Activated naive CD8-positive, alpha-beta T cell treated with anti-CD3 and anti-CD28 coated beads for 36 hours (primary cell): ENCODE data around the gene KLK8. TPM values are rescaled to one million over a fixed set of nuclear protein-coding genes. Genes with fewer than 3 reads are reported as not detected.

Experiments used
- DNase-seq: peaks from one replicate; pipeline ENCODE4 v3.0.0; 2021
- H3K27ac Mint-ChIP-seq: one replicate; pipeline ENCODE4 v1.8.0; 2022; ENCODE audit warnings: mild to moderate bottlenecking, moderate library complexity, mixed read lengths
- H3K27me3 Mint-ChIP-seq: one replicate; pipeline ENCODE4 v1.8.0; 2022; ENCODE audit warnings: mild to moderate bottlenecking, mixed read lengths
- H3K36me3 Mint-ChIP-seq: one replicate; pipeline ENCODE4 v1.8.0; 2021; ENCODE audit warnings: mild to moderate bottlenecking, mixed read lengths
- H3K4me1 Mint-ChIP-seq: one replicate; pipeline ENCODE4 v1.8.0; 2021; ENCODE audit warnings: mixed read lengths
- H3K4me3 Mint-ChIP-seq: one replicate; pipeline ENCODE4 v1.8.0; 2022; ENCODE audit warnings: mild to moderate bottlenecking, moderate library complexity, mixed read lengths
- H3K9me3 Mint-ChIP-seq: one replicate; pipeline ENCODE4 v1.8.0; 2022; ENCODE audit warnings: mixed read lengths
- total RNA-seq, 2 experiments: library from RNA; stranded (reverse); gene quantifications; one replicate each; pipeline ENCODE4 v1.2.3, GENCODE V29; 2021

KLK8 gene, protein sequence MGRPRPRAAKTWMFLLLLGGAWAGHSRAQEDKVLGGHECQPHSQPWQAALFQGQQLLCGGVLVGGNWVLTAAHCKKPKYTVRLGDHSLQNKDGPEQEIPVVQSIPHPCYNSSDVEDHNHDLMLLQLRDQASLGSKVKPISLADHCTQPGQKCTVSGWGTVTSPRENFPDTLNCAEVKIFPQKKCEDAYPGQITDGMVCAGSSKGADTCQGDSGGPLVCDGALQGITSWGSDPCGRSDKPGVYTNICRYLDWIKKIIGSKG
- not detected for total RNA-seq

DNA sequence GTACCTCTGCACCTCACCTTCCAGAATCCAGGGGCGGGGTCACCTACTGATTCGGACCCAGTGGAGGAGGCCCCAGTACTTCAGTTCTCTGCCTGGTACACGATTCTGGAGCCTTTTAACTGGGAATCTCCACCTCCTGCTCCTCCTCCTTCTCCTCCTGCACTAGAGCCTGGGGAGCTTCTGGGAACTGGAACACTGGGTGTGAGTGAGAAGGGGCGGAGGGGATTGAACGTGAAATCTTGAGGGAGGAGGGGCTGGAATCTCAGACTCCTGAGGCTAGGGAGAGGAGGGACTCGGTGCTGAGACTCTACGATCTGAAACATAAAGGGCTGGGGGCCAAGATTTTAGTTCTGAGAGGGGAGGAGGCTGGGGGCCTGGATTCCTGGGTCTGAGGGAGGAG is at the start of gene KLK8:
KLK8 (minus strand) TSS at position 90 of the 400 bp plus-strand sequence. CDS start 437 bp downstream, outside the sequence.
- Mint-ChIP-seq H3K4me1 (peaks cover 2% of the 10 kb centered on the region), H3K4me3 (no peak within 1 kb of the TSS), H3K27ac (no peak within 1 kb of the TSS), H3K36me3 (no peaks in the 10 kb centered on the region), H3K27me3 (peaks cover 70% of the 10 kb centered on the region), H3K9me3 (no peaks in the 10 kb centered on the region)
- DNase-seq, result no peak

DNA sequence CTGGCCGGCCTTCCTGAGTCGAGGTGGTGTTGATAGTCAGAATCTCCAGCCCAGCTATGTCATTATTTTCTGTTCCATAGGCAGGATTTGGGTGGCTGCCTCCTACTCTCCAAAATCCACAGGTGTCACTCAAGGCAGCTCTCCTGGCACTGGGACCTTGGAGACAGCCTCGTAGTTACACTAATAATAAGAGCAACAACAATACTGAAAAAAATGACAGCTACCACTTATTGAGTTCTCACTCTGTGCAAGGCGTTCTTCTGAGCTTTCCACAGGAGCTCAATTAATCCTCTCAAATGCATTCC is 45.6 kb upstream of the KLK8 start:
- Mint-ChIP-seq H3K27me3 (peaks cover 24% of the 10 kb centered on the region), H3K27ac (no peak overlapping the region), H3K36me3 (no peaks in the 10 kb centered on the region), H3K4me3 (no peak overlapping the region), H3K4me1 (no peaks in the 10 kb centered on the region), H3K9me3 (no peaks in the 10 kb centered on the region)
- DNase-seq, result no peak

DNA sequence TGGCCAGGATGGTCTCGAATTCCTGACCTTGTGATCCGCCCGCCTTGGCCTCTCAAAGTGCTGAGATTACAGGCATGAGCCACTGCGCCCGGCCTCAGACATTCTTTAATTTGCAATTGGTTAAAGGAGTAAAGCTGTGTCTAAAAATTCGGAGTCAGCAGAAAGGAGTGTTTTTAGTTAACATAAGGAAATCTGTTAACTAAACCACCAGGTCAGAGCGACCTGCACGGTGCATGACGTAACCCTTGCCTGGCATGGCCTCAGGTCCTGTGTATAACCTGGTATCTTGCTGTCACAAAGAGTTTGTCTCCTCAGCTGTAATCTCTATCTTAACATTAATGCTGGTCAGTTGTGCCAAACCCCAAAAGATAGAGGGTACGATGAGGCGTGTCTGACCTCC is 42.9 kb upstream of the KLK8 start:
- no peak for DNase-seq
- H3K27ac Mint-ChIP-seq, result no peak overlapping the region
- H3K4me3 Mint-ChIP-seq, result no peak overlapping the region
- H3K9me3 Mint-ChIP-seq, result no peaks in the 10 kb centered on the region
- H3K36me3 Mint-ChIP-seq, result no peaks in the 10 kb centered on the region
- no peaks in the 10 kb centered on the region for H3K4me1 Mint-ChIP-seq
- peaks cover 24% of the 10 kb centered on the region for H3K27me3 Mint-ChIP-seq

GRCh38 chr19:51043497-51043896 is 42.1 kb upstream of the KLK8 start:
- no peaks in the 10 kb centered on the region for H3K4me1 Mint-ChIP-seq
- no peaks in the 10 kb centered on the region for H3K9me3 Mint-ChIP-seq
- H3K27ac Mint-ChIP-seq, result no peak overlapping the region
- H3K4me3 Mint-ChIP-seq, result no peak overlapping the region
- no peak for DNase-seq
- H3K36me3 Mint-ChIP-seq, result no peaks in the 10 kb centered on the region
- H3K27me3 Mint-ChIP-seq, result peaks cover 20% of the 10 kb centered on the region

- peaks cover 3% of the 10 kb centered on the region for H3K27me3 Mint-ChIP-seq
- no peaks in the 10 kb centered on the region for H3K36me3 Mint-ChIP-seq
- H3K27ac Mint-ChIP-seq, result no peak overlapping the region
- no peak for DNase-seq
- no peak overlapping the region for H3K4me3 Mint-ChIP-seq
- no peaks in the 10 kb centered on the region for H3K9me3 Mint-ChIP-seq
- no peaks in the 10 kb centered on the region for H3K4me1 Mint-ChIP-seq
Observed at GRCh38 chr19:51040151-51040550, 38.7 kb upstream of the KLK8 start.

DNA sequence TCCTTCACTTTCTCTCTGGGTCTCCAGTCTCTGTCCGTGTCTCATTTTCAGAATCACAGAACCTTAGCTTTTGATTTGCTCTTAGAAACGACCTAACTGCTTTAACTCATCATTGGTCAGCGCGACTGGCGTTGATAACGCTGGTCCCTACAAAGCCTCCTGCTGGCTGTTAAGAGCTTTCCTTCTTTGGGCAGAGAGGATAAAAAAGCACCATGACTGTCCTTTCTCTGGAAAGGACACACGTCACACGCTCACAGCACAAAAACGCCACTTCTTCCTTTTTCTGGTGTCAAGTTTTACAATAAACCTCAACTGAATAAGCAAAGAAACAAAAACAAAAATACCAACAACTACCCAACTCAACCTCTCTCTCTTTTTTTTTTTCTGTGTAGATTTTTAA is 35.1 kb upstream of the KLK8 start:
- Mint-ChIP-seq H3K9me3 (no peaks in the 10 kb centered on the region), H3K36me3 (no peaks in the 10 kb centered on the region), H3K4me3 (no peak overlapping the region), H3K4me1 (no peaks in the 10 kb centered on the region), H3K27me3 (peaks cover 21% of the 10 kb centered on the region), H3K27ac (no peak overlapping the region)
- no peak for DNase-seq

GRCh38 chr19:51034704-51035103 is 33.3 kb upstream of the KLK8 start, which contains the start of gene KLK12:
Gene KLK12, minus strand, starts transcription at chr19:51035002. Its CDS starts 381 bp downstream, at chr19:51034621.
- H3K9me3 Mint-ChIP-seq, result no peaks in the 10 kb centered on the region
- H3K27ac Mint-ChIP-seq, result no peak within 1 kb of the TSS
- H3K27me3 Mint-ChIP-seq, result peaks cover 35% of the 10 kb centered on the region
- no peaks in the 10 kb centered on the region for H3K4me1 Mint-ChIP-seq
- H3K36me3 Mint-ChIP-seq, result no peaks in the 10 kb centered on the region
- no peak for DNase-seq
- no peak within 1 kb of the TSS for H3K4me3 Mint-ChIP-seq

DNA sequence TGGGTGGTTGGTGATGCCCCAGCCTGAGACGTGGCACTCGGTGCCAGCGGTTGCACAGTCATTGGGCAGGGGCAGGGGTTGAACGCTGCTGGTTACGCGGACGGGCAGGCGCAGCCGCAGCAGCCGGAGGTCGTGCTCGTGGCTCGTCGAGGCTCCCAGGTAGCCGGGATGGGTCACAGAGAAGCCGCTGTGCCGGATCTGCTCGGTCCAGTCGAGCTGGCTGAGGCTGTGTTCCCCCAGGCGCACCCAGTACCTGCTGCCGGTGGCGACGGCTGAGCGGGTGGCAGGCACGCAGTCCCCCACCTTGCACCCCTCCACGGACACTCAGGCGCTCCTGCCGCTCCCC is 30.4 kb upstream of the KLK8 start:
- no peak overlapping the region for H3K27ac Mint-ChIP-seq
- peaks cover 46% of the 10 kb centered on the region for H3K27me3 Mint-ChIP-seq
- no peak overlapping the region for H3K4me3 Mint-ChIP-seq
- no peaks in the 10 kb centered on the region for H3K4me1 Mint-ChIP-seq
- no peak for DNase-seq
- no peaks in the 10 kb centered on the region for H3K36me3 Mint-ChIP-seq
- no peaks in the 10 kb centered on the region for H3K9me3 Mint-ChIP-seq

GRCh38 chr19:51031220-51031879 is 29.9 kb upstream of the KLK8 start:
- Mint-ChIP-seq H3K4me3 (no peak overlapping the region), H3K4me1 (no peaks in the 10 kb centered on the region), H3K9me3 (no peaks in the 10 kb centered on the region), H3K27me3 (peaks cover 49% of the 10 kb centered on the region), H3K36me3 (no peaks in the 10 kb centered on the region), H3K27ac (no peak overlapping the region)
- no peak for DNase-seq

- Mint-ChIP-seq H3K27ac (no peak overlapping the region), H3K36me3 (no peaks in the 10 kb centered on the region), H3K9me3 (no peaks in the 10 kb centered on the region), H3K4me1 (no peaks in the 10 kb centered on the region), H3K27me3 (peaks cover 54% of the 10 kb centered on the region), H3K4me3 (no peak overlapping the region)
- no peak for DNase-seq
Observed at GRCh38 chr19:51030631-51031030, 29.2 kb upstream of the KLK8 start.

GRCh38 chr19:51029718-51030117 is 28.3 kb upstream of the KLK8 start:
- no peak for DNase-seq
- H3K27me3 Mint-ChIP-seq, result peaks cover 53% of the 10 kb centered on the region

DNA sequence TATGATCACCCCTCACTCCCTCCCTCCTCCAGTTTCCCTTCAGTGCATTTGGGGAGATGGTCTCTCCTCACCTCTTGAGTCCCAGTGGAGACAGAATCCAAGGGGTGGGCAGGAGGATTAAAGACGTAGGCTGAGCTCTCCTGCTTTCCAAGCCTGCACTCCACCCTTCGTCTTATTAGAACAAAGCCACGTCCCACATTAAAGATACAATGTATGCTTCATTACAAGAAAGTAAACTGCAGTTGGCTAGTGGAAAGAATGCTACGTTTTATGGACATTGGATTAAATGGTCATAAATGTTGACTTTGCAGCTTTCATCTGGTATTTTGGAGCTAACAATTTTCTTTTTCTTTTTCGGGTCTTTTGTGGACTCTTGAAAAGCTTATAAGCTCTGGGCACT is 26.5 kb upstream of the KLK8 start:
- Mint-ChIP-seq H3K27ac (no peak overlapping the region), H3K4me1 (no peaks in the 10 kb centered on the region), H3K36me3 (no peaks in the 10 kb centered on the region), H3K27me3 (peaks cover 55% of the 10 kb centered on the region), H3K9me3 (no peaks in the 10 kb centered on the region), H3K4me3 (no peak overlapping the region)
- no peak for DNase-seq

More at GRCh38 chr19:51029718-51030117, 28.3 kb upstream of the KLK8 start:
- Mint-ChIP-seq H3K36me3 (no peaks in the 10 kb centered on the region), H3K27ac (no peak overlapping the region), H3K4me1 (no peaks in the 10 kb centered on the region), H3K9me3 (no peaks in the 10 kb centered on the region), H3K4me3 (no peak overlapping the region)

GRCh38 chr19:51027126-51027806 is 25.9 kb upstream of the KLK8 start:
- Mint-ChIP-seq H3K27me3 (peaks cover 60% of the 10 kb centered on the region), H3K36me3 (no peaks in the 10 kb centered on the region), H3K27ac (no peak overlapping the region), H3K9me3 (no peaks in the 10 kb centered on the region), H3K4me3 (no peak overlapping the region), H3K4me1 (no peaks in the 10 kb centered on the region)
- DNase-seq, result no peak

DNA sequence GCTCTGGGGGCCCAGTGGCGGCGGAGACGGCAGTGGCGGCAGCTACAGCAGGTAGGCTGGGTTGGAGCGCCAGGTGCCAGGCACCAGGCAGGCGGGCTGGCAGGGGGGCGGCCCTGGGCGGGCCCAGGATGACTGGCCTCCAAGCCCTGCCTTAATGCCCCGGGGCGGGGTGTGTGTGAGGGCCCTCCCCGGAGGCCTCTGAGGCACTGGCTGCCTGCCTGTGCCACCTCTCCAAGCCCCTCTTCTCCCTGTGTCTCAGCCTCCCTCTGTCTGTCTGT is 25.1 kb upstream of the KLK8 start, which contains the start of gene KLK11:
KLK11 (minus strand) TSS at position 63 of the 278 bp plus-strand sequence. CDS start 985 bp downstream, outside the sequence.
- no peak within 1 kb of the TSS for H3K4me3 Mint-ChIP-seq

DNA sequence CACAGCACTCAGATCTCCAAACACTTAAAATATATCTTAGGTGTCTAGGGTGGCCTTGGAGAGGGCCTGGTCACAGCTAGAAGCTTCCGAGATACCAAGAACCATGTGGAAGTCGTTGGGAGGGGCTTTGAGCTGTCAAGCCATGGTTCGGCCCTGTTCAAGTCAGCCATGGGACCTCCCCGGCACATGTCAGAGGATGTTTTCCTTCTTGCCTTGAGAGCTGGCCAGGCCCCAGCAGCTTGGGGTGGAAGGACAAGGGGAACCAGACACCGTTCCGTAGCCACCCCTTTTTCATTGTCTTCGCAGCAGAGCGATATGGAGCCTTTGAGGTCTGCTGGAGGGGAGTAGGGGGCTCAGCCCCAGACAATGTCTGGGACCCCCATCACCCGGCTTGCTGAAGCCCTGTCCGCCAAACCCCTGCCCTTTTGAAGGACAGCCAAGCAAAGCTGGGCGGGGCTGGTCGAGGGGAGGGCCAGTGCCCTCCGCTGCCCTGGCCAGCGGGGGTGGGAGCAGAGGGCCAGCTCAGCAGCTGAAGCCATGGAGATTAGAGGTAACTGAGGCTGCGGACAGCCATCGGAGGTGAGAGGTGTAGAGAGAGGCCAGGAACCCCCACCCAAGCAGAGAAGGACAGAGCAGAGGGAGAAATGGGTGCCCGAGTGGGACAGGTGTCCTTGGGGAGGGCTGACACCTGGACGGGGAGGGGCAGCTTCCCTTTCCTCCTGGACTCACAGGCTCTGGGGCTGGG is 24.6 kb upstream of the KLK8 start:
- Mint-ChIP-seq H3K27me3 (peaks cover 54% of the 10 kb centered on the region), H3K4me1 (no peaks in the 10 kb centered on the region), H3K4me3 (no peak overlapping the region), H3K36me3 (no peaks in the 10 kb centered on the region), H3K9me3 (no peaks in the 10 kb centered on the region), H3K27ac (no peak overlapping the region)
- DNase-seq, result no peak

More for the DNA sequence above, 25.1 kb upstream of the KLK8 start, which contains the start of gene KLK11:
- Mint-ChIP-seq H3K27me3 (peaks cover 58% of the 10 kb centered on the region), H3K36me3 (no peaks in the 10 kb centered on the region), H3K27ac (no peak within 1 kb of the TSS), H3K9me3 (no peaks in the 10 kb centered on the region), H3K4me1 (no peaks in the 10 kb centered on the region)
- DNase-seq, result no peak
